HEK293T (cell line): ENCODE data around the gene ALKBH5.

Source experiments
- BHLHE40 ChIP-seq: fragments of 450-650 bp; IDR thresholded peaks from 2 replicates; pipeline ENCODE4 v1.6.1; 2016; ENCODE audit warnings: mild to moderate bottlenecking, moderate library complexity, borderline replicate concordance
- FOXA1 ChIP-seq: fragments of 450-650 bp; IDR thresholded peaks from 2 replicates; pipeline ENCODE4 v1.6.1; 2016; ENCODE audit warnings: mild to moderate bottlenecking
- FOXK2 ChIP-seq: fragments of 450-650 bp; IDR thresholded peaks from 2 replicates; pipeline ENCODE4 v1.6.1; 2016; ENCODE audit warnings: mild to moderate bottlenecking
- FOXM1 ChIP-seq: fragments of 450-650 bp; IDR thresholded peaks from 2 replicates; pipeline ENCODE4 v1.6.1; 2017; ENCODE audit warnings: mild to moderate bottlenecking, borderline replicate concordance
- NFRKB ChIP-seq: fragments of 450-650 bp; IDR thresholded peaks from 2 replicates; pipeline ENCODE4 v1.6.1; 2016; ENCODE audit warnings: mild to moderate bottlenecking, moderate library complexity
- PKNOX1 ChIP-seq: fragments of 450-650 bp; IDR thresholded peaks from 2 replicates; pipeline ENCODE4 v1.6.1; 2016
- SP1 ChIP-seq: fragments of 450-650 bp; IDR thresholded peaks from 2 replicates; pipeline ENCODE4 v1.6.1; 2017
- TARDBP ChIP-seq: fragments of 450-650 bp; IDR thresholded peaks from 2 replicates; pipeline ENCODE4 v1.6.1; 2016
- ZNF384 ChIP-seq: fragments of 450-650 bp; IDR thresholded peaks from 2 replicates; pipeline ENCODE4 v1.6.1; 2016

DNA sequence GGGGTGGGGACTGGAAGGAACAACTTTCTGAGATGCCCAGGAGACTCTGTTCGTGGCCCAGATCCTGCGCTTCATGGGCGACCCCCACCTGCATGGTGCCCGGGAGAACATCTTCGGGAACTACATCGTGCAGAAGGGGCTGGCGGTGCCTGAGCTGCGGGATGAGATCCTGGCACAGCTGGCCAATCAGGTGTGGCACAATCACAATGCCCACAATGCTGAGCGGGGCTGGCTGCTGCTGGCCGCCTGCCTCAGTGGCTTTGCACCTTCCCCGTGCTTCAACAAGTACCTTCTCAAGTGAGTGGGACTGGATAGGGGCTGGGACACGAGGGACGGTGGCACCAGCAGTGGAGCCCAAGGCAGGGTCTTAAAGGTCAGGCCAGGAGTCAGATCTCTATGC lies 37.8 kb upstream of the ALKBH5 start:
- TF ChIP-seq NFRKB = no peak
- no peak for TF ChIP-seq FOXK2
- no peak for TF ChIP-seq FOXM1
- no peak for TF ChIP-seq BHLHE40
- TF ChIP-seq PKNOX1 = no peak
- TF ChIP-seq ZNF384 = no peak
- no peak for TF ChIP-seq TARDBP
- TF ChIP-seq SP1 = no peak
- no peak for TF ChIP-seq FOXA1
